ENCODE measurements around the gene CIROP.
A peak's percentile ranks its signal among the peaks of the same experiment; 100 is the strongest.
"Not testable (repeated sequence)": the region's sequence is repeated elsewhere in the genome, so short reads cannot be mapped to it uniquely, and the experiment has no call there.

The CIROP gene

DNA sequence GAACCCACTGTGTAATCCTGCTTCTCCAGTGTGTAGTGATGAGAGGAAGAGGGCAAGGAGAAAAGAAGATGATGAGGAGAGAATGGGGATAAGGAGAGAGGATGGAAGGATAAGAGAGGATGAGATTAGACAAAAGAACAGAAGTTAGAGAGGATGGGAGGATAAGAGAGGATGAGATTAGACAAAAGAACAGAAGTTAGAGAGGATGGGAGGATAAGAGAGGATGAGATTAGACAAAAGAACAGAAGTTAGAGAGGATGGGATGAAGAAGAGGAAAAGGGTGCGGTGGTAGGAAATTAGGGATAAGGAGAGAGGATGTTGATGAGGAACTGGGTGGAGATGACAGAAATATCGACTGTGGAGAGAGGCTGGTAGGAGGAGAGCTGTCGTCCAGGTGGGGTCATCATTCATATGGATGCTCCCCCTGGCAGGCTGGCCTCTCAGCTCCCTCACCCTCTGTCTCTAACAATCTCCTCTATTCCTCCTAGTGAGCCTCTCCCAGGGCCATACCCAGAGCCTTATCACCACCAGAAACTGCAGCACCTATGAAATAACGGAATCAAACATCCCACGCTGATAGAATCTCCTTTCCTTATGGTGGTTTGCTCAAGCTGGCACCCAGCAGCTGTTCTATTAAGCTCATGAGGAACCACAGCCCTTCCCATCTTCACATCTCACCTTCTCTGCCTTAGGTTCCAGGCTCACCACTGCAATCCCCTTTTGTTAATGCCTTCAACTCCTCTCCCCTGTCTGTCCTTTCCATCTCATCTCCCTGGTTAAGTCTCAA, 6.0 kb upstream of the CIROP start:
- Histone ChIP-seq H3K36me3 (ENCODE audit: control insufficient read depth, low read depth, low read length) (no peaks in the 10 kb centered on the region), H3K9me3 (ENCODE audit: control insufficient read depth, low read depth, low read length) (no peaks in the 10 kb centered on the region), H3K4me1 (ENCODE audit: control insufficient read depth, low read depth, low read length) (peaks cover 8% of the 10 kb centered on the region), H3K9ac (ENCODE audit: low read length) (no peak overlapping the region), H3K27me3 (ENCODE audit: control insufficient read depth, insufficient read depth, low read length) (peaks cover 6% of the 10 kb centered on the region), H3K4me3 (ENCODE audit: low read length) (no peak overlapping the region), H3K27ac (ENCODE audit: low read length) (no peak overlapping the region)

DNA sequence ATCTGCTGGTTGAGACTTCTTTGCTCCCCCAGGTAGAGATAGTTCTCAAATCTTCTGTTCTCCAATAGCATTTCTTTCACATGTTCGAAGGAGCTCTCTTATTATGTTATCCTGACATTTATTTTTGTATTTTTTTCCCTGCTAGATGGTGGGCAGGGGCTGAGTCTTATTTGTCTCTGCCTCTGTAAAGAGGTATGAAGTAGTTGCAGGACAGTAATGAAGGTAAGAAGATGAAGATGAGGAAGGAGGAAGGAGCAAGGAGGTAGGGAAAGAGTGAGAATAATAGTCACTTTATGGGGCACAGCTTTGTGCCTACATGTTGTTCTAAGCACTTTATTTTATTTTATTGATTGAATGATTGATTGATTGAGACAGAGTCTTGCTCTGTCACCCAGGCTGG, 5.0 kb upstream of the CIROP start:
- no peak overlapping the region for H3K4me3 ChIP-seq (ENCODE audit: low read length)
- H3K36me3 ChIP-seq (ENCODE audit: control insufficient read depth, low read depth, low read length): no peaks in the 10 kb centered on the region
- H3K9me3 ChIP-seq (ENCODE audit: control insufficient read depth, low read depth, low read length): no peaks in the 10 kb centered on the region
- no peak overlapping the region for H3K9ac ChIP-seq (ENCODE audit: low read length)
- no peak overlapping the region for H3K27ac ChIP-seq (ENCODE audit: low read length)
- peaks cover 16% of the 10 kb centered on the region for H3K4me1 ChIP-seq (ENCODE audit: control insufficient read depth, low read depth, low read length)
- peaks cover 6% of the 10 kb centered on the region for H3K27me3 ChIP-seq (ENCODE audit: control insufficient read depth, insufficient read depth, low read length)

DNA sequence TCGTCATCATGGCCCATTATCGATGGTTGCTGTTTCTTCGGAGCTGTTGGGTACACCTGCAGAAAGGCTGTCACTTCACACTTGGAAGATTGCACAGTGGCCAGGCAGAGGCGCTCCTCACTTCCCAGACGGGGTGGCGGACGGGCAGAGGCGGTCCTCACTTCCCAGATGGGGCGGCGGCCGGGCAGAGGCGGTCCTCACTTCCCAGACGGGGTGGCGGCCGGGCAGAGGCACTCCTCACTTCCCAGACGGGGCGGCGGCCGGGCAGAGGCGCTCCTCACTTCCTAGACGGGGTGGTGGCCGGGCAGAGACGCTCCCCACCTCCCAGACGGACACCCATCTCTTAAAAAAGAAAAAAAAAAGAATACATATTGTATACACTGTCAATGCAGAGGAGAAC, 3.4 kb upstream of the CIROP start:
- H3K27ac ChIP-seq (ENCODE audit: low read length); H3K9me3 ChIP-seq (ENCODE audit: control insufficient read depth, low read depth, low read length); H3K36me3 ChIP-seq (ENCODE audit: control insufficient read depth, low read depth, low read length); H3K9ac ChIP-seq (ENCODE audit: low read length); H3K4me3 ChIP-seq (ENCODE audit: low read length); H3K27me3 ChIP-seq (ENCODE audit: control insufficient read depth, insufficient read depth, low read length): not testable (repeated sequence)
- peaks cover 21% of the 10 kb centered on the region for H3K4me1 ChIP-seq (ENCODE audit: control insufficient read depth, low read depth, low read length)

DNA sequence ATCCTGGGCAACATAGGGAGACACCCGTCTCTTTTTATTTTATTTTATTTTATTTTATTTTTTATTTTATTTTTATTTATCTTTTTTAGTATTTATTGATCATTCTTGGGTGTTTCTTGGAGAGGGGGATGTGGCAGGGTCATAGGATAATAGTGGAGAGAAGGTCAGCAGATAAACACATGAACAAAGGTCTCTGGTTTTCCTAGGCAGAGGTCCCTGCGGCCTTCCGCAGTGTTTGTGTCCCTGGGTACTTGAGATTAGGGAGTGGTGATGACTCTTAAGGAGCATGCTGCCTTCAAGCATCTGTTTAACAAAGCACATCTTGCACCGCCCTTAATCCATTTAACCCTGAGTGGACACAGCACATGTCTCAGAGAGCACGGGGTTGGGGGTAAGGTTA, 2.8 kb upstream of the CIROP start:
- H3K4me1 ChIP-seq (ENCODE audit: control insufficient read depth, low read depth, low read length): peaks cover 21% of the 10 kb centered on the region
- not testable (repeated sequence) for H3K36me3 ChIP-seq (ENCODE audit: control insufficient read depth, low read depth, low read length); H3K27me3 ChIP-seq (ENCODE audit: control insufficient read depth, insufficient read depth, low read length); H3K27ac ChIP-seq (ENCODE audit: low read length); H3K9me3 ChIP-seq (ENCODE audit: control insufficient read depth, low read depth, low read length); H3K9ac ChIP-seq (ENCODE audit: low read length); H3K4me3 ChIP-seq (ENCODE audit: low read length)

DNA sequence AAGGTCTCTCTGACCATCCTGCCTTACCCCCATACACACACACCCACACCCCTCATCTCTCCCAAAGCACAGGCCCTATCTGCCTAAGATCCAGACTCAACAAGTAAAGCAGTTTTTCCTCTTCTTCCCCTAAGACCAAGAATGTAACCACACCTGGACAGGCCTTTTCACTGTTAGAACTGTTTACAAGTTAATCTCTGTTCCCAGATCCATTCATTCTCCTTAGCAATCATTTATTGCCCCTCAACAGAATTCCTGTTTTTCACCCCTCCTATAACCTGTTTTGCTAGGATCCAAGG, 1.9 kb upstream of the CIROP start:
- no peaks in the 10 kb centered on the region for H3K9me3 ChIP-seq (ENCODE audit: control insufficient read depth, low read depth, low read length)
- H3K27me3 ChIP-seq (ENCODE audit: control insufficient read depth, insufficient read depth, low read length): peaks cover 6% of the 10 kb centered on the region
- H3K4me1 ChIP-seq (ENCODE audit: control insufficient read depth, low read depth, low read length): peaks cover 21% of the 10 kb centered on the region
- peak overlapping the region; percentile 9 for H3K9ac ChIP-seq (ENCODE audit: low read length)
- no peak overlapping the region for H3K4me3 ChIP-seq (ENCODE audit: low read length)
- no peaks in the 10 kb centered on the region for H3K36me3 ChIP-seq (ENCODE audit: control insufficient read depth, low read depth, low read length)
- H3K27ac ChIP-seq (ENCODE audit: low read length): no peak overlapping the region

DNA sequence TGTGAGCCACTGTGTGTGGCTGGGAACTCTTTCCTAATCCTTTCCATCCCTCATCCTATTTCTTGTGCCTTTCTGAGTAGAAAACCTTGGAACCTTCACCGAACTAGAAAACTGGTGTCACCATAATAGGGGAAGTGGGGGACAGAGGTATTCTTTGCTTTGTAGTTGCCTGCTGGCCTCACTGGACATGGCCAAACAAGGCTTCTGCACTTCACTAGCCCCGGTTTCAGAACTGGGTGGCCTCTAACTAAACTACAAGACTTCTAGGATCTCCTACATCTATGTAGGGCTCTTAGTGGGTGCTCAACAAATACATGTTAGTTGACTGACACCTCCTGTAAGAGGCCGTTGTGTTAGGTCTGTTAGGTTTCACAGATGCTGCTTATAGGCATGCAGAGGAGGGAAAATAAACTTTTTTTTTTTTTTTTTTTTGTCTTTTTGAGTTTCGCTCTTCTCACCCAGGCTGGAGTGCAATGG, 597 bp upstream of the CIROP start:
- Histone ChIP-seq H3K9me3 (ENCODE audit: control insufficient read depth, low read depth, low read length) (no peaks in the 10 kb centered on the region), H3K27me3 (ENCODE audit: control insufficient read depth, insufficient read depth, low read length) (no peaks in the 10 kb centered on the region), H3K4me3 (ENCODE audit: low read length) (no peak overlapping the region), H3K4me1 (ENCODE audit: control insufficient read depth, low read depth, low read length) (peaks cover 21% of the 10 kb centered on the region), H3K27ac (ENCODE audit: low read length) (no peak overlapping the region), H3K9ac (ENCODE audit: low read length) (no peak overlapping the region), H3K36me3 (ENCODE audit: control insufficient read depth, low read depth, low read length) (no peaks in the 10 kb centered on the region)

DNA sequence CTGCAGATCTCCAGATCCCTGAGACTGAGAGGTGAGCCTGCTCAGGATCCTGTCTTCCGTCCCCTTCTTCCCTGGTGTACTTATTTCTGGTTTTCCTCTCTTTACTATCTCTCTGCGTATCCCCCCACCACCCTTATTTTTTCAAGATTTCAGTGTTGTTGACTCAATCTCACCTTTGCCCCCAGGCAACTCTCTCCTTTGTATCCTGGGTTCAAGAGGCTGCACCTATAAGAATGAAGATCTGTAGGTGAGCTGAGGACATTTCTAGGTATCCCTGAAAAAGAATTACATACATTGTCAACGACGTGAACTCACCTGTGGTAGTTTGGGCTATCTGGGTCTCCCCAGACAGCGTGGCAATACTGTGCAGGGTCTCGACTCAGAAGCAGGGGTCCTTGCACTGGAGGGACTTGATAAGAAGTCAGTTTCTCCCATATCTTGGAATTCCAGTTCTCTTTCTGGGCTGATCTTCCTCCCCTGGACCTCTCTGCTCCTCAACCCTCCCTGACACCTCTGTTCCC, 659 bp downstream of the CIROP start:
- Histone ChIP-seq H3K4me3 (ENCODE audit: low read length) (no peak overlapping the region), H3K27ac (ENCODE audit: low read length) (no peak overlapping the region), H3K4me1 (ENCODE audit: control insufficient read depth, low read depth, low read length) (peaks cover 21% of the 10 kb centered on the region), H3K9me3 (ENCODE audit: control insufficient read depth, low read depth, low read length) (no peaks in the 10 kb centered on the region), H3K27me3 (ENCODE audit: control insufficient read depth, insufficient read depth, low read length) (no peaks in the 10 kb centered on the region), H3K36me3 (ENCODE audit: control insufficient read depth, low read depth, low read length) (no peaks in the 10 kb centered on the region), H3K9ac (ENCODE audit: low read length) (no peak overlapping the region)

DNA sequence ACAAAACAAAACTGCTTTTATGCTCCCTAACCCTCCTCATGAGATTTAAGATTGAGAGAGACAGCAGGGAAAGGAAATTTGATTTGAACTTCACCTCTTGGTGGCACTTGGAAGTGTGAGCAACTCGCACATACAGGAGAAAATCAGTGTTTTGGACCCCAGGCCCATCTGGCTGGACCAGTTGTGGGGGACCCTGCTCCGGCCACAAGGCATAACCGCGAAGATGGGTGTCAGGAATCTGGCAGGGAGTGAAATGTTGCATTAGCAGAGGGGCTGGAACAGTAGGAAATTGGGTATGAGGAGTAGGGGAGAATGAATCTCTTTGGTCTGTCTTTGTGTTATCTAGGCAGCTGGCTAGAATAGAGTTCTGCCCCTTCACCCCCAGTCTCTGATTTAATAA, 1.2 kb downstream of the CIROP start:
- Histone ChIP-seq H3K9ac (ENCODE audit: low read length) (no peak overlapping the region), H3K27me3 (ENCODE audit: control insufficient read depth, insufficient read depth, low read length) (no peaks in the 10 kb centered on the region), H3K4me1 (ENCODE audit: control insufficient read depth, low read depth, low read length) (peaks cover 21% of the 10 kb centered on the region), H3K9me3 (ENCODE audit: control insufficient read depth, low read depth, low read length) (no peaks in the 10 kb centered on the region), H3K4me3 (ENCODE audit: low read length) (no peak overlapping the region), H3K27ac (ENCODE audit: low read length) (no peak overlapping the region), H3K36me3 (ENCODE audit: control insufficient read depth, low read depth, low read length) (peaks cover 3% of the 10 kb centered on the region)

DNA sequence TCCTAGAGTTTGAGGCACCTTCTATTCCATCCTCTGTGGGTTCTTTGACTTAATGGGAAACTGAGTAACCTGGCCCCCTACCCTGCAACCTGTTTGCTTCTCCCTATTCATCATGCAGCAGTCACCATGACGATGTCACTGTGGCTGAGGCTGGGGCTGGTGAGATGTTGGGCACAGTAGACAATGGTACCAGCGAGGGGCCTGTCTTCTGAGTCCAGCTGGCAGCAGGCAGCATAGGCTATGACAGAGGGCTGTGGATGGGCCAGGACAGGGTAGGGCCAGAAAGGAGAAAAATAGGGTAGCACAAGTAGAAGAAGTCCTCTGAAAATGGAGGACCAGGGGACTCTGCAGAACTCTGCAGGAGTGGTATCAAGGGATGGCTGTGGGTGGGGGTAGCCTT, 2.0 kb downstream of the CIROP start:
- Histone ChIP-seq H3K36me3 (ENCODE audit: control insufficient read depth, low read depth, low read length) (peaks cover 11% of the 10 kb centered on the region), H3K4me3 (ENCODE audit: low read length) (no peak overlapping the region), H3K27ac (ENCODE audit: low read length) (no peak overlapping the region), H3K9me3 (ENCODE audit: control insufficient read depth, low read depth, low read length) (no peaks in the 10 kb centered on the region), H3K9ac (ENCODE audit: low read length) (no peak overlapping the region), H3K27me3 (ENCODE audit: control insufficient read depth, insufficient read depth, low read length) (no peaks in the 10 kb centered on the region), H3K4me1 (ENCODE audit: control insufficient read depth, low read depth, low read length) (peaks cover 21% of the 10 kb centered on the region)

DNA sequence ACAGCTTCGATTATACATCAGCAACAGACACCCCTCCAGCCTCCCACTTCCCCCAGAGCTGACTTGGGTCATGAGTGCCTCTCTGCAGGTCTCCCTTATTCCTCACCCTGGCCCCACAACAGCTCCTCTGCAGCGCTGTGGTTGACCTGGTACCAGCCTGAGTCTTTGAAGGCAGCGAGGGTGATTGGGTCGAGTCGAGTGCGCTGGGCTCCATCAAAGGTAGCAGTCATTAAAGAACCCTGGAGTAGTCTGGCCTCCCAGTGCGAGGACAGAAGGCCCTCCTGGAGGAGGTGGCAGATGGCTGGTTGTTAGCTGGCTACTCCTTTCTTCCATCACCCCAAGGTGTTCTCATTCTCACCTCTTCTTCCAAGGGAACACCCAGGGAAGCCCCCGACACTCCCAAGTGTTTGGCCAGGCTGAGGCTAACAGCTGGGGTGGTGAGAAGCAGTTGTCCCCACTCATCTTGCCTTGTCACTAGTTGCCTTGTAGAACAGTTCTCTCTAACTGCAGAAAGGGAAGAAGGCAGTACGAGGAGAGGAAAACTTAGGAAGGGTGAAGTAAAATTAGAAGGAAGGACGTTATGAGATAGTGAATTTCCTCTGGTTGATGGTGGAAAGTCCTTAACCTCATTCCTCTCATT, 2.7 kb downstream of the CIROP start:
- Histone ChIP-seq H3K4me1 (ENCODE audit: control insufficient read depth, low read depth, low read length) (peaks cover 21% of the 10 kb centered on the region), H3K27me3 (ENCODE audit: control insufficient read depth, insufficient read depth, low read length) (no peaks in the 10 kb centered on the region), H3K9me3 (ENCODE audit: control insufficient read depth, low read depth, low read length) (no peaks in the 10 kb centered on the region), H3K27ac (ENCODE audit: low read length) (no peak overlapping the region), H3K36me3 (ENCODE audit: control insufficient read depth, low read depth, low read length) (peaks cover 15% of the 10 kb centered on the region), H3K4me3 (ENCODE audit: low read length) (no peak overlapping the region), H3K9ac (ENCODE audit: low read length) (no peak overlapping the region)

DNA sequence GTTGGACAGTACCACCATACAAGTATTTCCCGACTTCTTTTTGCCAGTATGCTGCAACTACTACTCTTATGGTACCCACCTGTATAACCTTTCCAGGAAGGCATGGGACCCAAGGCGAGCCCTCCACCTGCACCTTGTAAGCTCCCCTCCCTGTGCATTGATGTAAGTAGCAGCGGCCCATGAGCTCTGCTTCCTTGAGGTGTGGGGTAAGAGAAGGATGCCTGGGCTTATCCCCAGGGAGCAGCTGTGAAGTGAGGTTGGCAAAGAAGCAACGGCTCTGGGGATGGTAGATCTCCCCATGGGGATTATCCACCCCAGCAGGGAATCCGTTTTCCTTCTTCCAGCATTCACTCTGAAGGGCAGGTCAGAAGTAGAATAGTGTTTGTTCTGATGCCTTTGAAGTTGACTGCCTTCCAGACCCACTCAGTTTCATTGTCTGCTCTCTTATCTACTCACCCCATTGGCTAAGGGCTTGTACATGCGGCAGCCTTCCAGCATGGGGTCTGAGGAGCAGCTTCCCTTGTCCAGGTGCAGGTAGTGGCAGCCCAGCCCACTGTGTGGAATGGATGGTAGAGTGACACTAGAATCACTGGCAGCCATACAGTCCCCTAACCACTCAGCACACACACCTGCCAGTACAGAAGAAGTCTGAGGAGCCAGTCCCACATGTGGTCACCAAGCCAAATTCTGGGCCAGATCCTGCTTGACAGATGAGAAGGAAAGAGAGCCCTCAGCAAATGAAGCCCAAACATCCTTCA, 3.4 kb downstream of the CIROP start:
- peaks cover 15% of the 10 kb centered on the region for H3K36me3 ChIP-seq (ENCODE audit: control insufficient read depth, low read depth, low read length)
- no peak overlapping the region for H3K27ac ChIP-seq (ENCODE audit: low read length)
- no peaks in the 10 kb centered on the region for H3K27me3 ChIP-seq (ENCODE audit: control insufficient read depth, insufficient read depth, low read length)
- peaks cover 17% of the 10 kb centered on the region for H3K4me1 ChIP-seq (ENCODE audit: control insufficient read depth, low read depth, low read length)
- no peak overlapping the region for H3K4me3 ChIP-seq (ENCODE audit: low read length)
- H3K9me3 ChIP-seq (ENCODE audit: control insufficient read depth, low read depth, low read length): no peaks in the 10 kb centered on the region
- no peak overlapping the region for H3K9ac ChIP-seq (ENCODE audit: low read length)
